Hepatocyte (in vitro differentiated cells): Measurements from ENCODE around the gene VWC2.

ENCODE experiments used
- CTCF ChIP-seq: fragments of 200-600 bp; sonication (generic); IDR thresholded peaks from 2 replicates; pipeline ENCODE4 v1.5.1; 2016; ENCODE audit warnings: antibody characterized with exemption, mild to moderate bottlenecking; ENCODE audit not compliant: poor library complexity
- EZH2 ChIP-seq: fragments of 200-600 bp; sonication (generic); IDR thresholded peaks from 2 replicates; pipeline ENCODE4 v1.6.1; 2016; ENCODE audit warnings: antibody characterized with exemption, mild to moderate bottlenecking, borderline replicate concordance
- EZH2phosphoT487 ChIP-seq: fragments of 200-600 bp; sonication (generic); IDR thresholded peaks from one replicate; pipeline ENCODE4 v1.6.1; 2018; ENCODE audit warnings: antibody characterized with exemption, mild to moderate bottlenecking, low read depth, moderate library complexity; ENCODE audit not compliant: unreplicated experiment, severe bottlenecking

GRCh38 chr7:49762666-49763065 is 10.8 kb upstream of the VWC2 start:
- TF ChIP-seq EZH2 (no peak), CTCF (no peak), EZH2phosphoT487 (no peak)
